ENCODE results near the gene HDAC10.

HDAC10 gene

DNA sequence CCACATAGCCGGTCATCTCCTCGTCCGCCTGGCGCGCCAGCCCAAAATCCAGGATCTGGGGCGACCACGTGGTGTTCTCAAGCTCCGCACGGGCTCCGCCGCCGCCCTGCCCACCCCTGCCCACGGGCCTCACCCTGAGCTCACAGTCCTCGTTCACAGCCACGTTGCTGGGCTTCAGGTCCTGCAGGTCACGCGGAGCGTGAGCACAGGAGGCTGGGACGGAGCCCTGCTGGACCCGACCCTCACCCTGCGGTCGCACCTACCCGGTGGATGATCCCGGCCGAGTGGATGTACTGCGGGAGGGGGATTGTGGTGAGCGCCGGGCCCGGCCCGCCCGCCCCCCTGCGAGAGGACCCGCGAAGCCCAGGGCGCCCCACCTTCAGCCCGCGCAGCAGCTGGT is 15.9 kb upstream of the HDAC10 start:
- no peak overlapping the region for H3K4ac ChIP-seq (ENCODE audit: low read depth, low read length)
- H3K14ac ChIP-seq (ENCODE audit: low read length) = no peak overlapping the region
- no peak overlapping the region for H2BK12ac ChIP-seq (ENCODE audit: low read length)
- no peak for DNase-seq
- H4K12ac ChIP-seq (ENCODE audit: low read depth, low read length) = no peak overlapping the region
- no peak overlapping the region for H4K91ac ChIP-seq (ENCODE audit: low read depth, low read length)
- peaks cover 6 to 11% of the 10 kb centered on the region in 2 experiments for H3K4me1 ChIP-seq (ENCODE audit: control insufficient read depth in 1 of 2, insufficient read depth in 2 of 2, low read length in 2 of 2)
- WGBS (ENCODE audit: extremely low coverage, insufficient coverage, insufficient read length) = no CpG with 5 or more reads among the region's 37 CpGs
- no peaks in the 10 kb centered on the region for H3K79me2 ChIP-seq (ENCODE audit: control insufficient read depth, insufficient read depth, low read length, poor library complexity)
- H4K8ac ChIP-seq (ENCODE audit: low read depth, low read length) = no peak overlapping the region
- H3K9me3 ChIP-seq (ENCODE audit: insufficient read depth, low read depth, low read length) = peaks cover 16% of the 10 kb centered on the region
- no peak overlapping the region for H2AK5ac ChIP-seq (ENCODE audit: low read length)
- H3K27me3 ChIP-seq (ENCODE audit: insufficient read depth, low read length) = peaks cover 34% of the 10 kb centered on the region
- no peak overlapping the region for H3K4me2 ChIP-seq (ENCODE audit: low read length)
- no peak overlapping the region for H3K23ac ChIP-seq (ENCODE audit: low read length)
- no peaks in the 10 kb centered on the region for H3K36me3 ChIP-seq (ENCODE audit: control insufficient read depth in 1 of 2, insufficient read depth in 2 of 2, low read length in 2 of 2)
- no peak overlapping the region for H2BK120ac ChIP-seq (ENCODE audit: insufficient read depth, low read length, poor library complexity)
- H3K27ac ChIP-seq (ENCODE audit: low read depth, low read length) = no peak overlapping the region
- no peak overlapping the region for H2AFZ ChIP-seq (ENCODE audit: insufficient read depth, low read length, poor library complexity)
- no peak overlapping the region for H3K4me3 ChIP-seq (ENCODE audit: low read depth, low read length)
- H3K9ac ChIP-seq (ENCODE audit: low read length) = no peak overlapping the region
- H2BK5ac ChIP-seq (ENCODE audit: low read depth, low read length, poor library complexity) = no peak overlapping the region
- H3K18ac ChIP-seq (ENCODE audit: low read length) = no peak overlapping the region
- no peaks in the 10 kb centered on the region for H3K79me1 ChIP-seq (ENCODE audit: low read length)

DNA sequence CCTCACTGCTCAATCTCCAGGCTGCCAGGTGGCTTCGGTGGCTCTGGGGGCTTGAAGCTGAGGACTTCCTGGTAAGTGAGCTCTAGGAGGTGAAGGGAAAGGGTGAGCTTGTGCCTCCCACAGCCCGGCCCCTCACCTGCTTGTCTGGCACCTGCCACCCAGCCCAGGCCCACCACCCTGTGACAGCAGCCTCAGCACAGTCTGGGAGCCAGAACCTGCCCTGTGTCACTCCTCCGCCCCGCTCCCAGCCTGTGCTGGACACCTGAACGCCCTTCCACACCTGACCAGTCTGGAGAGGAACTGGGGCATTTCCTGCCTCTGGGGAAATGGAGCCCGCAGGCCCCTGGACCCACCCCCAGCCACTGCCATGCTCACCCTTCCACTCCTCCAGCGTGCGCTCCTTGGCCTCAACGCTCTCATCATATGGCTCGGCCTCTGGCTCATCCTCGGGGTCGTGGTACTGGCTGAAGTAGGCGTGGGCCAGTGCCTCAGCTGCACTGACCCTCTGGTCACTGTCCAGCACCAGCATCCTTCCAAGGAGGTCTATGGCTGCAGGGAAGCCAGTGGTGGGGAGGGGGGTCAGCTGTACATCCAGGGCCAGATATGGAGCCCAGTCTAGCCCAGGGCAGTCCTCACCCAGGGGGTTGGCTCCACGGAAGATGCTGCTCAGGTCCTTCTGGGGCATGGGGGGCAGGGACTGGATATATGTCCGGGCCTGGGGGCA is 14.0 kb upstream of the HDAC10 start:
- Histone ChIP-seq H3K4me3 (ENCODE audit: low read depth, low read length) (no peak overlapping the region), H2BK12ac (ENCODE audit: low read length) (no peak overlapping the region), H3K4me2 (ENCODE audit: low read length) (no peak overlapping the region), H3K4me1 (ENCODE audit: control insufficient read depth in 1 of 2, insufficient read depth in 2 of 2, low read length in 2 of 2) (peaks cover 2 to 9% of the 10 kb centered on the region in 2 experiments), H4K12ac (ENCODE audit: low read depth, low read length) (no peak overlapping the region), H3K14ac (ENCODE audit: low read length) (no peak overlapping the region), H3K9me3 (ENCODE audit: insufficient read depth, low read depth, low read length) (peaks cover 14% of the 10 kb centered on the region), H3K79me2 (ENCODE audit: control insufficient read depth, insufficient read depth, low read length, poor library complexity) (no peaks in the 10 kb centered on the region), H2AFZ (ENCODE audit: insufficient read depth, low read length, poor library complexity) (no peak overlapping the region), H3K18ac (ENCODE audit: low read length) (no peak overlapping the region), H2BK5ac (ENCODE audit: low read depth, low read length, poor library complexity) (no peak overlapping the region), H2BK120ac (ENCODE audit: insufficient read depth, low read length, poor library complexity) (no peak overlapping the region), H3K27ac (ENCODE audit: low read depth, low read length) (no peak overlapping the region), H3K4ac (ENCODE audit: low read depth, low read length) (no peak overlapping the region), H3K23ac (ENCODE audit: low read length) (no peak overlapping the region), H4K91ac (ENCODE audit: low read depth, low read length) (no peak overlapping the region), H3K9ac (ENCODE audit: low read length) (no peak overlapping the region), H3K36me3 (ENCODE audit: control insufficient read depth in 1 of 2, insufficient read depth in 2 of 2, low read length in 2 of 2) (no peaks in the 10 kb centered on the region), H2AK5ac (ENCODE audit: low read length) (no peak overlapping the region), H3K27me3 (ENCODE audit: insufficient read depth, low read length) (peaks cover 29% of the 10 kb centered on the region), H4K8ac (ENCODE audit: low read depth, low read length) (no peak overlapping the region), H3K79me1 (ENCODE audit: low read length) (no peaks in the 10 kb centered on the region)
- no CpG with 5 or more reads among the region's 15 CpGs for WGBS (ENCODE audit: extremely low coverage, insufficient coverage, insufficient read length)
- DNase-seq = no peak

DNA sequence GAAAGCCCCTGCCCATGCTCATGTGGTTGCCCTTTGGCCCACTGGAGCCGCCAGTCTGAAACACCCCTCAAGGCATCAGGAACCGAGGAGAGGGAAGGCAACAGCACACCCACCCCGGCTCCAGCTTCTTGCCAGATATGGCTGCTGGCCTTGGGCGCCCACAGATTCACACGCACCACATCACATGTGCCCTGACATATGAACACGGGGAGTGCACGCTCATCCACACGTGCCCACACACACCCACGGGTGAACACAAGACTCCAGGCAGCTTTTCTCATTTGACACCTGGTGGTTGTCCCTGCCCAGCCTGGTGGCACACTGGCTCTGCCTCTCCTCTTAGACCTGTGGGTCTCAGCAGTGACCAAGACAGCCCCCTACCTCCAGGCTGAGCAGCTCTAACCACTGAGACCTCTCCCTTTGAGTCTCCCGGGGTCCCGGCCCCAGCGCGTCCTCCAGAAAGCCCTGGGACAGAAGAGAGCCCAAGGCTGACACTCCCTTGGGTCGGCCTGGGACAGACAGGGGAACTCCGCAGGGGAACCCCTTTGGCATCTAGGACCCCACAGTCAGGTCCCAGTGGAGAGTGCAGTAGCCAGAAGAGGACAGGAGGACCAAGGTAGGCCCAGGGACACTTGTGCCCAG is 13.2 kb upstream of the HDAC10 start:
- Histone ChIP-seq H3K18ac (ENCODE audit: low read length) (no peak overlapping the region), H3K36me3 (ENCODE audit: control insufficient read depth in 1 of 2, insufficient read depth in 2 of 2, low read length in 2 of 2) (no peaks in the 10 kb centered on the region), H3K14ac (ENCODE audit: low read length) (no peak overlapping the region), H2AFZ (ENCODE audit: insufficient read depth, low read length, poor library complexity) (no peak overlapping the region), H4K12ac (ENCODE audit: low read depth, low read length) (no peak overlapping the region), H3K9me3 (ENCODE audit: insufficient read depth, low read depth, low read length) (peaks cover 14% of the 10 kb centered on the region), H3K27ac (ENCODE audit: low read depth, low read length) (no peak overlapping the region), H2BK12ac (ENCODE audit: low read length) (no peak overlapping the region), H2BK120ac (ENCODE audit: insufficient read depth, low read length, poor library complexity) (no peak overlapping the region), H3K4me3 (ENCODE audit: low read depth, low read length) (no peak overlapping the region), H3K27me3 (ENCODE audit: insufficient read depth, low read length) (peaks cover 20% of the 10 kb centered on the region), H3K23ac (ENCODE audit: low read length) (no peak overlapping the region), H2AK5ac (ENCODE audit: low read length) (no peak overlapping the region), H3K79me2 (ENCODE audit: control insufficient read depth, insufficient read depth, low read length, poor library complexity) (no peaks in the 10 kb centered on the region), H3K9ac (ENCODE audit: low read length) (no peak overlapping the region), H3K4me2 (ENCODE audit: low read length) (no peak overlapping the region), H3K79me1 (ENCODE audit: low read length) (no peaks in the 10 kb centered on the region), H4K91ac (ENCODE audit: low read depth, low read length) (no peak overlapping the region), H2BK5ac (ENCODE audit: low read depth, low read length, poor library complexity) (no peak overlapping the region), H4K8ac (ENCODE audit: low read depth, low read length) (no peak overlapping the region), H3K4ac (ENCODE audit: low read depth, low read length) (no peak overlapping the region), H3K4me1 (ENCODE audit: control insufficient read depth in 1 of 2, insufficient read depth in 2 of 2, low read length in 2 of 2) (peaks cover 2 to 9% of the 10 kb centered on the region in 2 experiments)
- no CpG with 5 or more reads among the region's 15 CpGs for WGBS (ENCODE audit: extremely low coverage, insufficient coverage, insufficient read length)
- no peak for DNase-seq

DNA sequence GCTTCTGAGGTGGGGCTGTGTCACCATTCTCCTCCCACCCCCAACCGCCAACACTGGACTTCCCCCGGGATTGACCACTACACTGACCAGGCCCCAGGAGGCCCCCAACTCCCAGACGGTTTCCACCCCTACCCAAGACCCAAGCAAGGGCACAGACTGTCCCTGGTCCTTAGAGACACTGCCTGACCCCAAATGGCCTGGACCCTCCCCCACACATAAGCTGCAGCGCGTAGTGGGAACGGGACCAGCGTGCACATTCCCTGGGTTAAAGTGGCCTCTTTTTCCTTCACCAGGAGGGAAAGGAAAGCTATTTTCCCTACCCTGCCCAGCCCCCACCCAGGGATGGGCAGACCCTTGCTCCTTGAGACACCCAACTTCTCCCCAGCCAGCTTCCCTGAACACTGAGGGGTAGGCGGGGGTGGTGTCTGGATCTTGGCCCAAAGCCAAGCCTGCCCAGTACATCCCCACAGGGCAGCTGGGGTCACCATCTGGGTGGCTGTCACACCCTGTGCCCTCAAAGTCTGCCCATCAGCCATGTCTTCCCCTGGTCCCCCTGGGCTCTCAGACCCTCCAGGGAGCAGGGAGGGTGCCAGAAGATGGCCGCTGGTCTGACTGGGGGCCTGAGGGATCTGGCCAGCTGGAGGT is 12.0 kb upstream of the HDAC10 start:
- Histone ChIP-seq H3K36me3 (ENCODE audit: control insufficient read depth in 1 of 2, insufficient read depth in 2 of 2, low read length in 2 of 2) (no peaks in the 10 kb centered on the region), H2AFZ (ENCODE audit: insufficient read depth, low read length, poor library complexity) (no peak overlapping the region), H4K91ac (ENCODE audit: low read depth, low read length) (no peak overlapping the region), H3K4me3 (ENCODE audit: low read depth, low read length) (no peak overlapping the region), H3K27me3 (ENCODE audit: insufficient read depth, low read length) (peaks cover 9% of the 10 kb centered on the region), H3K9me3 (ENCODE audit: insufficient read depth, low read depth, low read length) (peaks cover 10% of the 10 kb centered on the region), H3K4me2 (ENCODE audit: low read length) (no peak overlapping the region), H3K4me1 (ENCODE audit: control insufficient read depth in 1 of 2, insufficient read depth in 2 of 2, low read length in 2 of 2) (peaks cover 3 to 9% of the 10 kb centered on the region in 2 experiments), H2BK120ac (ENCODE audit: insufficient read depth, low read length, poor library complexity) (no peak overlapping the region), H3K18ac (ENCODE audit: low read length) (no peak overlapping the region), H3K4ac (ENCODE audit: low read depth, low read length) (no peak overlapping the region), H2BK5ac (ENCODE audit: low read depth, low read length, poor library complexity) (no peak overlapping the region), H4K12ac (ENCODE audit: low read depth, low read length) (no peak overlapping the region), H3K14ac (ENCODE audit: low read length) (no peak overlapping the region), H3K23ac (ENCODE audit: low read length) (no peak overlapping the region), H3K79me1 (ENCODE audit: low read length) (no peaks in the 10 kb centered on the region), H2BK12ac (ENCODE audit: low read length) (no peak overlapping the region), H3K9ac (ENCODE audit: low read length) (no peak overlapping the region), H4K8ac (ENCODE audit: low read depth, low read length) (no peak overlapping the region), H2AK5ac (ENCODE audit: low read length) (no peak overlapping the region), H3K79me2 (ENCODE audit: control insufficient read depth, insufficient read depth, low read length, poor library complexity) (no peaks in the 10 kb centered on the region), H3K27ac (ENCODE audit: low read depth, low read length) (no peak overlapping the region)
- no peak for DNase-seq
- WGBS (ENCODE audit: extremely low coverage, insufficient coverage, insufficient read length) = no CpG with 5 or more reads among the region's 9 CpGs
